GM19467 (cell line): ENCODE measurements around the gene FBXO10.

ENCODE experiments used
- ATAC-seq: cut with Tn5 transposase; IDR thresholded peaks from one replicate; pipeline ENCODE4 v1.9.1; 2021; ENCODE audit warnings: mild to moderate bottlenecking, moderate library complexity; ENCODE audit not compliant: unreplicated experiment

The FBXO10 gene

DNA sequence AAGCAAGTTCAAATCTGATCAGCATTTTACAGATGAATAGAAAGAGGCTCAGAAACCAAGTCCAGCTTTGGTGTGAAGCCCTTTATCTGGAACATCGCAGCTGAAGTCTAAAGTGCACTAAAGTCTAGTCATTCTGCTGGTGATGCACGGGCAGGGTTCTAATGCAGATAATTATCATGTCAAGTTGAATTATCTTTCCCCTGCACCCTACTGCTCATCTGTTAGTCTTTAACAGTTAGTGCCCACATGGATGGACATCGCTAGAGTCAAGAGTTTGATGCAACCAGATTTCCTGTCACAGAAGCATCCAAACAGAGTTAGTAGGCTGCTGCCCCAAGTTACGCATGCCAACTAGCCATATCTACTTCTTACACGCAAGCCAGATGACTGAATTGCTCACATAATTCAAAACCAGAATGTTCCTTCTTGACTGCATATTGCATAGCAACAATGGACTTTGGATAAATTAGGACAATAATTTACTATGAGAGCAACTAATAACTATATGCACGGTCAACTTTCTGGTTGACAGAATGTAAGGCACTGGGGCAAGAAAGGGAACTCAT is 17.8 kb upstream of the FBXO10 start:
- ATAC-seq, result no peak

DNA sequence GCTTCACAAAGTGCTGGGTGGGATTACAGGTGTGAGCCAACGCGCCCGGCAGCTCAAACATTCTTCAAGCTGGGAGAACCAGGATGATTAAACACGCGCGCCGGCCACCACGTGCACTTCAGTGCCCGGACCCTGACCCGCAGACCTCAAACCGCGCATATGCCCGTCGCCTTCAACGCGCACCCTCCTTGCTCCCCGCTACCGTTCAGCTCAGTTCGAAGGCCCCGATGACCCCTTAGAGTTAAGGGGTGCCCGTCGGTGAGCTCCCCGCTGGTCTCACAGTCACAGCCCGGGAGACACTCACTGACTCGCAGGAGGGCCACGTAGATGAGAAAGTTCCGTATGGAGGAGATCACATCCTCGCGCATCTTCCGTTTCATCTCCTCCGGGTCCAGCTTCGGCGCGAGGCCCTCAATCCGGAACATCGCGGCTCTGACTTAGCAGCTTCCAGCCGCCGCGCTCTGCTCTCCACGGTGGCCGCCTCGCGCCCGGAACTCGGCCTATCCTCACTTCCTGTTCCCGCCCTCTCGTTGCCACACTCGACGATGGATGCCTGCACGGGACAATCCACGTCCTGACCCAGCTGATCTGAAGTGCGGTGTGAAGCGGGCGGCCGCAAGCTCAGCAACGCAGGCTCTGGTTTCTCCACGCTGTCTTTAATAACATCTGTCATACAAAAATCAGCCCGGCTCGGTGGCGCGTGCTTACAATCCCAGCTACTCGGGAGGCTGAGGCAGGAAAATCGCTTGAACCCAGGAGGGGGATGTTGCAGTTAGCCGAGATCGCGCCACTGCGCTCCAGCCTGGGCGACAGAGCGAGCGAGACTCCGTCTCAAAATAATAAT is 16.1 kb upstream of the FBXO10 start, which contains the start of gene TOMM5:
Gene TOMM5 (minus strand): TSS at position 490 of the 844 bp plus-strand sequence. CDS start 65 bp downstream, at position 425.
- ATAC-seq, result peak; percentile 84

DNA sequence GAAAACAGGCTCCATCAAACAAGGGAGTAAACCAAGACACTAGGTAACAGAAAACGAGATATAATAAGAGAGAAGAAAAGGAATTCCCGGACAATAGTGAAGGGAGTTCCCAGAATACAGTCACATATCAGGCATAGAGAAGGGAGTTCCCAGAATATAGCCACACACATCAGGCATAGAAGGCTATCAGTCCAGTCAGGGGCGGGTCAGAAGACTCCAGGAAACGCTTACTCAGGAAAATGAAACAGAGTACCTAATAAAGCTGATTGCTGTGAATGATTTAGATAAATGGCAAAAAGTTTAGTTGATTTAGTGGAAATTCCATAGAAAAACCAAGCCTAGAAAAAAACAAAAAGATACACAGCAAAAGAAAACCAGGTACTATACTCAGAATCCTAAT is 11.3 kb upstream of the FBXO10 start:
- ATAC-seq, result no peak

DNA sequence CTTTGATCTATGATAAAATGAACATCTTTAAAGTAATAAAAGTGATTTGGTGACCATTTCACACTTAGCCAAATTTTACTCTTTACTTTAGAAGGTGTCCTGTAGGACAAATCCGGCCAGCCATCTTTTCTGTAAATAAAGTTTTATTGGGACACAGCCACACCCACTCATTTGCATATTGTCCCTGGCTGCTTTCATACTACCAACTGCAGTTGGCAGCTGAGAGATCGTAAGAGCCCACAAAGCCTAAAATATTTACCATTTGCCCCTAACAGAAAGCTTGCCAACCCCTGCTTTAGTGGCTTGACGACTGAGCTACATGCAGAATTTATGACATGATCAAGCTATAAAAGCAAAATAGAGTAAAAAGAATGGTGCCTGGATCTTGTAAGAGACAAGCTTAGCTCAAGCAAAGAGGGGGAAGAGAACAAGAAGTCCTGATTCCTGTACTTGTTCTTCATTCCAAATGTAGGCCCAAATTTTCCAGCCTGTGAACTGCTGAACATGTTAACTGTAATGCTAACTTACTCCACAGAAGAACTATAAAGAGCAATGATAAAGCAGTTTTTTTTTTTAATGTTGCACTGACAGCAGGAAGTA is 7.4 kb upstream of the FBXO10 start:
- ATAC-seq, result no peak

DNA sequence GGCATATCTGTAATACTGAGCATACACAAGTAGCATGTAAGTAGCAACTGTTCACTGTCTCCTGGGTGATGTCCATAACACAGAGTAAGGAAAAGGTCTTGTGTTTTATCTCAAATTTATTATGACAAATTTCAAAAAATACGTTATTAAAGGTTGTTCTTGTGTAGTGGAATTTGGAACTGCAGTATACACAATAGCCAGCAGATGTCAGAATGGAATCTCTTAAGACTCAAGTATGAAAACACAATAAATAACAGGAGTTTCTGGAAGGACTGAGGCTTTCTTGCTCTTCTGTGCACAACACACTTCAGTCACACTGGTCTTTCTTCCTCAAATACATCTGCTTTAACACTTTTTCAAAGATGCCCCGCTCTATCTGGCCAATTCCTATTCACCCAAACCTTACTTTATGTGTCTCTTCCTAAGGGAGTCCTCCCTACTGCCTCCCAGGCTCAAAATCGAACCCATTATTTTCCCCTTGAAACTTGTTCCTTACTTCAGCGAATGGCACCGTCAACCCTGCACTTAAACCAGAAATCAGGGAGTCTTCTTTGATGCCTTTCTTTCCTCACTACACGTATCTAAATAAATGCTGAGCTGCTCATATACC is 6.5 kb upstream of the FBXO10 start:
- ATAC-seq, result no peak

DNA sequence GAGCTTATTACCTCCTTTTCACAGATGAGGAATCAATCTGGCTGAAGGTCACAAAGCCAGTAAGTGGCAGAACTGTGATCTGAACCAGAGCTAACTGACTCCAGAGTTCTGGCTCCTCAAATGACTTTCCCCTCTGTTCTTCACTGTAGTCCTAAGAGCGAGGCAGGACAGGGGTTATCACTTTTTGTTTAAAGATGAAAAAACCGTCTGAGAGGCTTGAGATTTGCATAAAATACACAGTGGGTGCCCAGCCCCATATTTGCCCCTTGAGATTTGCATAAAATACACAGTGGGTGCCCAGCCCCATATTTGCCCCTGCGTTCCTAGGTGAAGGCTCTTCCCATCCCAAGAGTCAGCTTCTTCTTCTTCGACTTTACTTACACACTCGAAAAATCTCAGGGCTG is 667 bp downstream of the FBXO10 start:
- ATAC-seq, result peak; percentile 36

DNA sequence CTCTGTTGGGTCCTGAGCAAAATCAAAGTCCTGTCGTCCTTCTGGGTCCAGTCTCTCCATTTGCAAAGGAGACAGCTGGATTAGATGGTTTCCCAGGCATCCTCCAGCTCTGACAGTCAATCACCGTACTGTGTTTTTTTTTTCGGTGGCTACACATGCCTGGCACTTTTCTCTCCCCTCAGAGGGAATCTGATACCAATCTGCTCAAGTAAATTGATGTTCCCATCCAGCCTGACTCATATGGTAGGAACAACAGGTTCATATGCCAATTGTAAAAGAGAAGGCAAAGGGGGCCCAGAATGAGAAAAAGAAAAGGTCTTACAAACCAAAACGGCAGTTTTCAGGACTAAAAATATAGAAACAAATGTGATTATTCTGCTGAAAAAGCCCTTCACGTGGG is 1.2 kb downstream of the FBXO10 start:
- ATAC-seq, result no peak

DNA sequence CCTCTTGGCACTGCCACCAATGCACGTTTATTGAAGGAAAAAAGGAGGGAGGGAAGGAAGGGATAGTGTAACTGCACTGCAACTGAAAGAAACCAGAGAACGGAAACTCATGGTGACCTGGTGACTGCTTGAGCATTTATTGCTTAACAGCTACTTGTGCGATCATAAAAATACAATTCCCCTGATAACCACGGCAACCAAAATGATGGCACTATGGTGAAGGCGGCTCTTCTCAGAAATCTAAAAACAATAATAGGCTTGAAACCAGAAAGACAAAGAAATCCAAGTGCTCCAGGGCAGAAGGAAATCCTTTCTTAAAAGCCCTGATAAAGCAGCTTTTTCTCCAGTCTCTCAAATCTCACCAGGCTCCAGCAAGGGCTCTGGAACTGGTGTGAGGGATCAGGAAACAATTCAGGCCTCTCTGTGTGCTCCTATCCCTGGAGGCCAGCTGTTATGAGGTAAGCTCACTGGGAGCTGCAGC is 1.9 kb downstream of the FBXO10 start:
- no peak for ATAC-seq

DNA sequence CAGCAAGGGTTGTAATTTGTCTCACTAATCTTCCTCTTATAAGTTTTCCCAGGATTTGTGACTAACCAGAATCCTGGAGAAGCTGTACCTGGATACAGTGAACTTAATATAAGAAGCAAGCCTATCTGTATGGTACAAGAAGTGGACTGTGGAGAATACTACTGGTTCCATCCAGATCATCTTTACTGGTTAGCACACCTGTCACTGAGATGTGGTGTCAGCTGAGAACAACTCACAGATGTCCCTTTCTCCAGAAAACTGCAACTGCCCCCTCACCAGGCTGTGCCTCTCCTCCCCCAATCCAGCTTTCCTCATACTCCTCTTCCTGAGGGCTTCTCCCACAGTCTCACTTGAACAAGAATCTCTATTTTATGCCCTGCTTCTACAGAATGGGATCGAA is 4.9 kb downstream of the FBXO10 start:
- ATAC-seq, result no peak

DNA sequence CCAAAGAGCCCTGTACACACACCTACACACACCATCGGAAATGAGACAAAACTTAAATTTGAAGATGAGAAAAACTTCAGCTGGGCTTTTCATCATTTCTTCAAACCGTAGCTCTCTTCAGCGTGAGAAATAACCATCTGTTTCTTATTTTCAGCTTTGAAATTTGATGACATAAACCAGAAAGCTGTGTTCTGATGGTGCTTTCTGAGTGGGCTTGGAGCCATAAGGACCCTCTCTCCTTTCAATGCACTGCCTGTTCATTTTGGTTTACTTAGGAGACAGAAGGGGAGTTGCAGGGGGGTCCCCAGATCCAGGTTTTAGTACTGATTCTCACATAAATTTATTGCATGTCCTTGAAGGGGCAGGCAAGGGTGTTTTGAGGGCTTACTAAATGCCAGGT is 9.5 kb downstream of the FBXO10 start:
- ATAC-seq, result peak; percentile 6

DNA sequence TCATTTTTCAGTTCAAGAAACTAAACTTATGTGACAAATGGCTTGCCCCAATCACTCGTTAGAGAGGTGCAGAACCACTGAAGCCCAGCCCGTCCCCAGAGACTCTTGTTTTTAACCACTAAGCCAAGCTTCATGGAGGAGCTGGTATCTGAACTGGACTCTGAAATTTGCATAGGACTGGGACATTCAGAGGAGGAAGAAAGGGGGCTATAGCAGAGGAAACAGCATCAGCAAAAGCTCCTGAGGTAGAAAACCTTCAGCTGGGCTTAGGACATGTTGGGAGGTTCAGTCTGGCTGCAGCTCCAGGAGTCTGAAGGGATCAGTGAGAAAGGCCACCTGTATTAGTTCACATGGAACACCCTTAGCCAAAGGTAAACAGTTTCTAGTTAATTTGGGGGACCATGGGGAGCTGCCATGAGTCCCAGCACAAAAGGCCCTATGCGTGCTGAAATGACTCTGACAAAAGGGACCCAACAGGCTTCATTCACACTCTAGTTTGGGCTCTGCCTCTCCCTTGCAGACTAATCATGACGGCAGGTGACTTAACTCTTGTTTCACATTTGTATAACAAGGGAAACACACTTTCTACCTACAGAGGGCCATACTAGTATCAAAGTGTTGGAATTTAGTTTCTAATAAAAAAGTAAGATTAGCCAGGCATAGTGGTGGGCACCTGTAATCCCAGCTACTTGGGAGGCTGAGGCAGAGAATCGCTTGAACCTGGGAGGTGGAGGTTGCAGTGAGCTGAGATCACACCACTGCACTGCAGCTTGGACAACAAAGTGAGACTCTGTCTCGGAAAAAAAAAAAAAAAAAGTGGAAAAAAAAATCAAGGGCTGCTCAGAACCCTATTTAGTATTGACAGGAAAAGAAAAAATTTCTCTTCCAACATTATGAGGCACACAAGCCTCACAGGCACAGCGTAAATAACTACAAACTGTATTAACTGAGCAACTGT is 10.2 kb downstream of the FBXO10 start:
- ATAC-seq, result peak; percentile 82

DNA sequence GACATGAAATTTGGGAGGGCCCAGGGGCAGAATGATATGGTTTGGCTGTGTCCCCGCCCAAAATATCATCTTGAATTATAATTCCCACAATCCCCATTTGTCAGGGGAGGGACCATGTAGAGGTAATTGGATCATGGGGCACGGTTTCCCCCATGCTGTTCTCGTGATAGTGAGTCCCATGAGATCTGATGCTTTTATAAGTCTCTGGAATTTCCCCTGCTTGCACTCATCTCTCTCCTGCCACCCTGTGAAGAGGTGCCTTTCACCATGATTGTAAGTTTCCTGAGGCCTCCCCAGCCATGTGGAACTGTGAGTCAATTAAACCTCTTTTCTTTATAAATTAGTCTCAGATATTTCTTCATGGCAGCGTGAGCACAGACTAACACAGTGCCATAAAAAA is 11.3 kb downstream of the FBXO10 start:
- no peak for ATAC-seq

DNA sequence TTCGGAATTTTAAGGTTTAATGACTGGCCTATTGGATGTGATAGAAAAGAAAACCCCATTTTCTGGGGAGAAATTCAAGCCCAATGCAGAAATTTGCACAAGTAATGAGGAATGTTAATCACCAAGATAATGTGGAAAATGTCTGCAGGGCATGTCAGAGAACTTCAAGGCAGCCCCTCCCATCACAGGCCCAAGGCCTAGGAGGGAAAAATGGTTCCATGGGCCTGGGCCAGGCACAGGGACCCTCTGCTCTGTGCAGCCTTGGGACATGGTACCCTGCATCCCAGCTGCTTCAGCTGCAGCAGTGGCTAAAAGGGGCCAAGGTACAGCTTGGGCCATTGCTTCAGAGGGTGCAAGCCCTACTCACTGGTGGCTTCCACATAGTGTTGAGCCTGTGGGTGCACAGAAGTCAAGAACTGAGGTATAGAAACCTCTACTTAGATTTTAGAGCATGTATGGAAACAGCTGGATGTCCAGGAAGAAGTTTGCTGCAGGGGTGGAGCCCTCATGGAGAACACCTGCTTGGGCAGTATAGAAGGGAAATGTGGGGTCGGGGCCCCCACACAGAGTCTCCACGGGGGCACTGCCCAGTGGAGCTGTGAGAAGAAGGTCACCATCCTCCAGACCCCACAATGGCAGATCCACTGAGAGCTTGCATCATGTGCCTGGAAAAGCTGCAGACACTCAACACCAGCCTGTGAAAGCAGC is 12.2 kb downstream of the FBXO10 start:
- ATAC-seq, result no peak

DNA sequence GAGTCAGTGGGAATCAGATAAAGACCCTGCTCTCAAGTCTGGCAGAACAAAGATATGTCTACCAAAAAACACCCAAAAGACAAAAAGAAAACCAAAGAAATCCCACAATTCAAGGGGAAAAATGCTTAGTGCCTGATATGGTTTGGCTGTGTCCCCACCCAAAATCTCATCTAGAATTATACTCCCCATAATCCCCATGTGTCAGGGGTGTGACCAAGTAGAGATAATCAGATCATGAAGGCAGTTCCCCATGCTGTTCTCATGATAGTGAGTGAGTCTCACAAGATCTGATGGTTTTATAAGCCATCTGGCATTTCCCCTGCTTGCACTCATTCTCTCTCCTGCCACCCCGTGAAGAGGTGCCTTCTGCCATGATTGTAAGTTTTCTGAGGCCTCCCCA is 13.4 kb downstream of the FBXO10 start:
- ATAC-seq, result no peak

DNA sequence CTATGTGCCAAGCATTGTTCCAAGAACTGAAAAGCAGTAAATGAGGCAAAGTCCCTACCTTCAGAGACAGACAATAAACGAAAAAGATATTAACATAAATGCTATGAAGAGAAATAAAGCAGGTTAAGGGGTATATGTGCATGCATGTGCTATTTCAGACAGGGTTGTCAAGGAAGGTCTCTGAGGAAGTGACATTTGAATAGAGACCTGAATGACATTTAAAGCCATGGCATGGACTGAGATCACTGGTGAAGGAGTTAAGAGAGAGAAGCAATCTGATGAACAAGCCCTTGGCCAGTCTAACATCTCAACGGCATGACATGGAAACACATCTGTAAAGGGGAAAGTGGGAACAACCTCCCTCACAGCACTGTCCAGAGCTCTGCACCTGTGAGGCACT is 14.5 kb downstream of the FBXO10 start:
- no peak for ATAC-seq

DNA sequence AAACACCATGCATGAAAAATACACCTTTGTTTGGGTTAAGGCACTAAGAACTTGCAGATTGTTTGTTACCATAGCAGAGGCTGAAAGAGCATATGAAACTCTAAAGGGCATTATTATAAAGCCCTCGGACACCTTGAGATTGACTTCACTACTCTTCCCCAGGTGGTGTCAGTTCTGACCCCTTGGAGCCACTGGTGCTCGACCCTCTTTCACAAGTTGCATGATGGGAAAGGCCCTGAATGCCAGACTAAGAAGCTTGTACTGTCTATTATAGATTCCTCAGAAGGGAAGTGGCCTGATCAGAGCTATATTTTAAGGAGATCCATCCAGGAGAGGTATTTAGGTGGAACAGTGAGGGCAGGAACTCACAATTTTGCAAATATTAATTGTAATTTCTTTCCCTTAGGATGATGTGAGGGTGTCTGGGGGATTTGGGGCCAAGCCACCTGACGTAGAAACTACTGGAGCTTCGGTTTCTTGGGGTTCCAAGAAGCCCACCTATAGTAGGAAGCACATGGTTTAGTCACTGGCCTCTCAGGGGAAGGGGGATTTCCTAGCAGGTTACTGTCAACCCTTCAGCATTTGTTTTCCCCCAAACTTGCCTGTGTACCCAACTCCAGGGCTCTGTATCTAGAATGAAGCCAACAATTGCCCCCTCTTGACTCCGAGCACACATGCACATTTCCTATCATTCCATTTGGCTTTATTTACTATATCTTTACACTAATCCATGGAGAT is 16.2 kb downstream of the FBXO10 start:
- no peak for ATAC-seq

DNA sequence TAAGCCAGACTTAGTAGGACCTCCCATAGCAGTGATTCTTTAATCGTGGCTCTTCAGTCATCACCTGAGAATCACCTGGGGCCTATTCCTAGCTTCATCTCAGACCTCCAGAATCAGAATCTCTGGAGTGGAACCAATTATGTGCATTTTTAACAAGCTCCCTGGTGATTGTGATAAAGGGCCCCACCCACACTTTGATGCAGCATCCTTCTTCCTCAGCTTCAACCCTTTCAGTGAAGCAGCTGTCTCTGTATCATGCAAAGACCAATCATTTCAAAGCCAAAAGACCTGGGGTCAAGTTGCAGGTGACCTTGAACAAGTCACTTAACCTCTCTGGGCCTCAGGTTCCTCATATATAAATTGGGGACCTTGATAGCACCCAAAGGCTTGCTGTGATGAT is 17.1 kb downstream of the FBXO10 start:
- ATAC-seq, result no peak

DNA sequence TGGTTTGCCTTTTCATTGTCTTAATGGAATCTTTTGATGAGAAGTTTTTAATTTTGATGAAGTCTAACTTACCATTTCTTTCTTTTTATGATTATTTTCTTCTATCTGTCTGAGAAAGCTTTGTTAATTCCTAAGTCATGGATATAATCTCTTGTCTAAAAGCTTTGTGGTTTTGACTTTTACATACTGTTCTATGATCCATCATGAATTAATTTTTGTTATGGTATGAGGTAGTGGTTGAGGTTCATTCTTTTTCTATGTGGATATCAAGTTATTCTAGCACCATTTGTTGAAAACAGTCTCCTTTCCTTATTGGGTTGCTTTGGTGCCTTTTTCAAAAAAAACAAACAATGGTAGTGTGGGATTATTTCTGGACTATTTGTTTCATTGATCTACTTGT is 20.4 kb downstream of the FBXO10 start:
- ATAC-seq, result no peak

DNA sequence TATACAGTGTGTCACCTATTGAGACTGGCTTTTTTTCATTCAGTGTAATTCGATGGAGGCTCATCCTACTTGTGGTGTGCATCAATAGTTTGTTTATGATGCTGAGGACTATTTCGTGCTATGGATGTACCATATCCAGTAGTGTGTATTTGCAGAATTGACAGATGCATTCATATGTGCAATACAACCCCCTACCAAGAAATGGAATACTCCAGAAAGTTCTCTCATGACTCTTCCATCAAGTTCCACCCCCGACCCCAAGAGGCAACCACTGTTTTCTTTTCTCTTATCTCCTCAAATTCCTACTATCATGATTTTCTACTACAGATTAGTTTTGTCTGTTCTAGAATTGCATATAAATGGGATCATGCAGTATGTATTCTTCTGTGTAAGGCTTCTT is 21.9 kb downstream of the FBXO10 start:
- no peak for ATAC-seq
